CD4-positive, alpha-beta T cell (primary cell): Measurements from ENCODE around the gene ARSG. TPM values are rescaled to one million over a fixed set of nuclear protein-coding genes. Genes with fewer than 3 reads are reported as not detected.

Experiments
- ATAC-seq: fragments of 200-7000 bp; cut with Tn5 transposase; one replicate; pipeline ENCODE4 v1.10.0; 2022; ENCODE audit warnings: mild to moderate bottlenecking; ENCODE audit not compliant: poor library complexity
- CTCF ChIA-PET: fragments of 350-600 bp; sonication (Branson Sonifier 250); formaldehyde crosslinking; loops from one replicate; lab custom pipeline; 2021; ENCODE audit warnings: antibody characterized with exemption, inconsistent platforms; lab: Charles Lee
- POLR2A ChIA-PET: fragments of 350-600 bp; sonication (Branson Sonifier 250); formaldehyde crosslinking; loops from one replicate; lab custom pipeline; 2021; ENCODE audit warnings: antibody characterized with exemption, inconsistent platforms; lab: Charles Lee
- DNase-seq, 14 experiments: peaks; one replicate each; pipeline ENCODE4 v3.0.0-alpha.2; 2013 to 2020; ENCODE audit warnings: mixed read lengths in 2 of 14
- H3K27ac ChIP-seq, 2 donors: one replicate each; pipeline versions ENCODE4 v1.5.1 to v1.7.0; 2013; ENCODE audit warnings: low read length in 2 of 2, low read depth in 1 of 2, mild to moderate bottlenecking in 1 of 2
- H3K27me3 ChIP-seq, 2 experiments: 1 replicate in 1 of 2; 2 replicates in 1 of 2; pipeline versions ENCODE4 v1.6.1 to v1.7.0; 2013; ENCODE audit warnings: low read length in 2 of 2, control low read depth in 1 of 2, mild to moderate bottlenecking in 1 of 2, moderate library complexity in 1 of 2; ENCODE audit not compliant: insufficient read depth in 2 of 2, control insufficient read depth in 1 of 2
- H3K36me3 ChIP-seq: one replicate; pipeline ENCODE4 v1.6.1; 2013; ENCODE audit warnings: low read length, control low read depth; ENCODE audit not compliant: insufficient read depth
- H3K4me1 ChIP-seq: one replicate; pipeline ENCODE4 v1.6.1; 2013; ENCODE audit warnings: low read length, control low read depth; ENCODE audit not compliant: insufficient read depth
- H3K4me3 ChIP-seq: one replicate; pipeline ENCODE4 v1.5.1; 2013; ENCODE audit warnings: mild to moderate bottlenecking, low read length, moderate library complexity
- H3K9me3 ChIP-seq, 2 experiments: 1 replicate in 1 of 2; 2 replicates in 1 of 2; pipeline versions ENCODE4 v1.6.1 to v1.7.0; 2013; ENCODE audit warnings: low read length in 2 of 2, mild to moderate bottlenecking in 2 of 2, control low read depth in 1 of 2, moderate library complexity in 1 of 2; ENCODE audit not compliant: control insufficient read depth in 1 of 2, insufficient read depth in 1 of 2
- H3K27ac Mint-ChIP-seq: one replicate; pipeline ENCODE4 v1.8.0; 2020; ENCODE audit warnings: mixed read lengths
- H3K27me3 Mint-ChIP-seq: one replicate; pipeline ENCODE4 v1.8.0; 2021; ENCODE audit warnings: mixed read lengths
- H3K36me3 Mint-ChIP-seq: one replicate; pipeline ENCODE4 v1.8.0; 2021; ENCODE audit warnings: low read depth, mixed read lengths
- H3K4me1 Mint-ChIP-seq: one replicate; pipeline ENCODE4 v1.8.0; 2021; ENCODE audit warnings: low read depth, mixed read lengths
- H3K4me3 Mint-ChIP-seq: one replicate; pipeline ENCODE4 v1.8.0; 2020; ENCODE audit warnings: mild to moderate bottlenecking, mixed read lengths
- H3K9me3 Mint-ChIP-seq: one replicate; pipeline ENCODE4 v1.8.0; 2020; ENCODE audit warnings: mixed read lengths
- CTCF ChIP-seq: fragments of 200-600 bp; IDR thresholded peaks from one replicate; pipeline ENCODE4 v1.8.0; 2022; ENCODE audit warnings: antibody characterized with exemption, mild to moderate bottlenecking
- intact Hi-C, 2 experiments: fragments of 100-400 bp; cut with DNase I in 1 of 2; cut with micrococcal nuclease in 1 of 2; formaldehyde crosslinking; loops; one replicate each; pipeline versions ENCODE4 v1.15.1 to v1.9.0; 2023 to 2025; cut with DNase I, micrococcal nuclease
- total RNA-seq, 174 experiments: library from RNA in 2 of 174; stranded (reverse) in 2 of 174; gene quantifications; one replicate each; pipeline ENCODE4 v1.2.3 and lab custom pipeline; 2021 to 2026

ARSG gene
- total RNA-seq, 2 experiments from 2014 or later: 13.8 to 16.0 TPM

DNA sequence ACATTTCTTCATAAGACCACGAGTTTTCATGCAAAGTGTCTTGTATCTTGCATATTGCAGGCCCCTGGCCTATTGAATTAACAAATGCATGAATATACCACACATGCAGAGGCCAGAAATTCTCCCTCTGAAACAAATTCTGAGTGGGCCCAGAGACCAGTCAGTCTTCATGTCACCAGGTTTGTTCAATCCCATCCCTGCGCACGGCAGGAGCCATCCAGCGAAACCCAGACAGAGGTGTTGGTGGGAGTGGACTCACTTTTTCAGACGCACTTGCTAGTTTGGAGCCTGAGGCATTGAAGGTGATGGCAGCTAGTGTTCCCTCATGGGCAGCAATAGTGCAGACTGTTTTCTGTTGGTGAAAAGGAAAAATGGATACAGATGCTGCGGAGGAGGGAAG is 144.1 kb downstream of the ARSG start:
- Mint-ChIP-seq H3K4me3 (no peak overlapping the region), H3K4me1 (peaks cover 55% of the 10 kb centered on the region), H3K9me3 (no peaks in the 10 kb centered on the region), H3K27me3 (no peaks in the 10 kb centered on the region), H3K27ac (no peak overlapping the region), H3K36me3 (no peaks in the 10 kb centered on the region)
- peaks cover 10% of the 10 kb centered on the region for H3K36me3 ChIP-seq
- H3K27me3 ChIP-seq: no peaks in the 10 kb centered on the region
- H3K9me3 ChIP-seq: no peaks in the 10 kb centered on the region
- intact Hi-C loops: loop anchor here in 1 of 2 experiments (5.0 kb wide), 1 partner anchor 378 kb away; no protein-coding TSS in a partner anchor
- ChIA-PET CTCF (interaction anchor here (0.6 to 3.0 kb wide), 14 partner anchors 23 to 254 kb away, joined by 3 to 28 read pairs (median 4); partner anchors contain the start of genes AMZ2, ARSG, SLC16A6 and WIPI1), POLR2A (interaction anchor here (1.4 to 3.2 kb wide), 3 partner anchors 26 to 144 kb away, joined by 3 to 22 read pairs (median 12); partner anchors contain the start of genes ARSG and SLC16A6)
- peaks cover 36% of the 10 kb centered on the region for H3K4me1 ChIP-seq
- DNase-seq (no peak), ATAC-seq (no peak)
- no peak for TF ChIP-seq CTCF
- H3K4me3 ChIP-seq: no peak overlapping the region
- H3K27ac ChIP-seq: no peak overlapping the region

DNA sequence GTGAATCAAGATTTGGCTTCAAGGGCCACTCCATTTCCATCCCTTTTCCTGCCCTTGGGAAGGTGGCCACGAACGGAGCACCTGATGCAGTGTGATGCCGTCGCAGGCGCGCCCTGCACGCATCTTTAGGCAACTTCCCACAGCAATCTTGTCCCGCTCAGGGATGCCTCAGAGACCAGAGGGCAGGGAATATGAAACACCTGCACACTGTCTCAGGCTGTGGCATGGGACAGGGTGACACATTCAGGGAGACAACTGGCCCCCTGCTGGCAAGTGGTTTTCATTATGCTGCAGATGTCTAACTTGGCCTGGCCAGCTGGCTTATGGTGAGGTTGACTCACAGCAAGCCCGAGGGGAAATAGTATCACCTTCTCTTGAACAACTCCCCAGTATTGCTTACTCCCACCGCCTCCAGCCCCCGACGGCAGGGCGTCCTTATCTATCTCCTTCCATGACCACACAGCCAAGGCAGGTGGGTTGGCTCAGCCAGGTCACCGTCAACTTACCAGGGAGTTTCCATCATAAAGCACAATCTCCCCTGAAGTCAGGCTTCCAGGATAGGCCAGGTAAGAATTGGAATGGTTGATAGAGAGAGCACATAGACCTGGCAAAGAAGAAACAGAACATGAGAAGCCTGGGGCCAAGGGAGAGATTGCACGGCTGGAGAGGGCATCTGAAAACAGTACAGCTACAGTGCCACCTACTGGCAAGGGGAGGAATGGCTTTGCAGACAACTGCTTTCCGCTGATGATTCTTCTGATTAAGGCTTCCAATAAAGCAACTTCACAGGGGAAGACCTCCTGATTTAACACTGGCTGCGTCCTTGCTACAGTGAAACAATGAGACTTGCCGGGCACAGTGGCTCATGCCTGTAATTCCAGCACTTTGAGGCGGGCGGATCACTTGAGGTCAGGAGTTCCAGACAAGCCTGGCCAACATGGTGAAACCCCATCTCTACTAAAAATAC is 144.9 kb downstream of the ARSG start:
- no peaks in the 10 kb centered on the region for H3K27me3 ChIP-seq
- no peaks in the 10 kb centered on the region for H3K9me3 ChIP-seq
- peak; percentile 89 for TF ChIP-seq CTCF
- intact Hi-C loops: loop anchor here (1.0 to 5.0 kb wide), 9 partner anchors 21 to 379 kb away; partner anchors contain the start of genes ARSG (in 1 of the 2) and SLC16A6 (in 1 of the 2)
- no peaks in the 10 kb centered on the region for H3K9me3 Mint-ChIP-seq
- ATAC-seq: peak; percentile 80
- ChIA-PET CTCF (interaction anchor here (0.6 to 3.0 kb wide), 28 partner anchors 13 to 891 kb away, joined by 3 to 28 read pairs (median 3); partner anchors contain the start of genes AMZ2, ARSG, SLC16A6 and WIPI1), POLR2A (interaction anchor here (1.2 to 3.3 kb wide), 8 partner anchors 22 to 255 kb away, joined by 3 to 24 read pairs (median 9); partner anchors contain the start of genes AMZ2, ARSG, SLC16A6 and WIPI1)
- peak; percentile 74 to 92 (median 82) for DNase-seq
- H3K27ac Mint-ChIP-seq: peak overlapping the region; percentile 95
- no peaks in the 10 kb centered on the region for H3K36me3 Mint-ChIP-seq
- H3K4me3 ChIP-seq: no peak overlapping the region
- H3K4me1 ChIP-seq: peaks cover 40% of the 10 kb centered on the region
- peaks cover 10% of the 10 kb centered on the region for H3K36me3 ChIP-seq
- no peaks in the 10 kb centered on the region for H3K27me3 Mint-ChIP-seq
- H3K4me3 Mint-ChIP-seq: peak overlapping the region; percentile 8
- peaks cover 61% of the 10 kb centered on the region for H3K4me1 Mint-ChIP-seq
- H3K27ac ChIP-seq: no peak overlapping the region
